Measurements from ENCODE around the gene COL5A1.

- TF ChIP-seq GATA2 (IDR thresholded peaks at IDR 0.05; ENCODE audit: low read depth, low read length), result no peak
- no peak for TF ChIP-seq GATA3 (IDR thresholded peaks at IDR 0.05; ENCODE audit: low read depth, low read length)
Observed at GRCh38 chr9:134892820-134893420, 251.3 kb downstream of the COL5A1 start.

Measured in SH-SY5Y (cell line).